Neural progenitor cell (in vitro differentiated cells): Measurements from ENCODE around the gene NR2F1-AS1.

Experiments
- CTCF ChIP-seq: fragments of 200-600 bp; sonication (generic); IDR thresholded peaks from 2 replicates; pipeline ENCODE4 v1.5.1; 2017; ENCODE audit warnings: antibody characterized with exemption, mild to moderate bottlenecking
- EZH2 ChIP-seq: fragments of 200-600 bp; sonication (generic); IDR thresholded peaks from 2 replicates; pipeline ENCODE4 v1.6.1; 2017; ENCODE audit warnings: antibody characterized with exemption, mild to moderate bottlenecking, moderate library complexity

- no peak for TF ChIP-seq CTCF
- no peak for TF ChIP-seq EZH2
Measured at GRCh38 chr5:93403141-93403928, 177.7 kb downstream of the NR2F1-AS1 start.
